ENCODE measurements around the gene IGF2BP2.
"Not testable (repeated sequence)": the region's sequence is repeated elsewhere in the genome, so short reads cannot be mapped to it uniquely, and the experiment has no call there.

IGF2BP2 gene

GRCh38 chr3:185851046-185851445, 26.2 kb upstream of the IGF2BP2 start:
- no peak overlapping the region for H3K27ac Mint-ChIP-seq
- H3K36me3 Mint-ChIP-seq (ENCODE audit: low read depth): peaks cover under 1% of the 10 kb centered on the region
- H3K27me3 Mint-ChIP-seq: peaks cover 3% of the 10 kb centered on the region
- no peaks in the 10 kb centered on the region for H3K4me1 Mint-ChIP-seq
- ATAC-seq: no peak
- H3K9me3 Mint-ChIP-seq: peaks cover 4% of the 10 kb centered on the region
- no peak overlapping the region for H3K4me3 Mint-ChIP-seq
- no peak for DNase-seq

DNA sequence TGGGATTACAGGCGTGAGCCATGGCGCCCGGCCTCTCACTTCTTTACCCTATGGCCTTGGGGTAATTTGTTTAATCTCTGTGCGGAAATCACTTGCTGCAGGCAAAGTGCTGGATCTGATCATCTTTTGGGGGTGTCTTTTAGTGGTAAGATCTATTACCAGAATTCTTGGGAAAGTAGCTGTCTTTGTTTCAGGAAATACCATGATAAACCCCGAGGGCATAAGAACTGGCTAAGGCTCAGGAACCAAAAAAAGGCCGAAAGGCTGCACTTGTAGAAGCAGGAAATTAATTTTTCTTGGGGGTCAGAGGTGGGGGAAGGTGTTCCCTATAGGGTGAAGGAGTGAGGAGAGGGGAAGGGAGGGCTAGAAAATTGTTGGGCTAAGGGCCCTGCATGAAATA, 22.7 kb upstream of the IGF2BP2 start:
- Mint-ChIP-seq H3K27ac (no peak overlapping the region), H3K36me3 (ENCODE audit: low read depth) (no peaks in the 10 kb centered on the region), H3K27me3 (peaks cover 7% of the 10 kb centered on the region), H3K4me3 (no peak overlapping the region), H3K4me1 (no peaks in the 10 kb centered on the region), H3K9me3 (no peaks in the 10 kb centered on the region)
- no peak for DNase-seq
- ATAC-seq: no peak

DNA sequence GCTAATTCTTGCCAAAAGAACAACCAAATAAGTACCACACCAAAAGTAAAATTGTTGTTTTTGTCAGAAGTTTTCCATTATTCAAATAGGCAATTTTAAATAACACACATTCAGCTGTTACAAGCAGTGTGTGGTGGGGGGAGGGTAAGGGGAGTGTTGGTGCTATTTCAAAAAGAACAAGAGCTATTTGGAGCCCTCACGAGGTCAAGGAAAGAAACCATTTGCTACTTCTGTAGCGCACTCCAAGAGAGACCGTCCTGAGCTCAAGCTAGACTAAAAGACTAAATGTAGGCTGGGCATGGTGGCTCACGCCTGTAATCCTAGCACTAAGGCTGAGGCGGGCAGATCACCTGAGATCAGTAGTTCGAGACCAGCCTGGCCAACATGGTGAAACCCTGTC, 21.2 kb upstream of the IGF2BP2 start:
- Mint-ChIP-seq H3K36me3 (ENCODE audit: low read depth) (no peaks in the 10 kb centered on the region), H3K27ac (no peak overlapping the region), H3K4me3 (no peak overlapping the region), H3K4me1 (no peaks in the 10 kb centered on the region), H3K9me3 (no peaks in the 10 kb centered on the region), H3K27me3 (peaks cover 8% of the 10 kb centered on the region)
- ATAC-seq (no peak), DNase-seq (no peak)

GRCh38 chr3:185844051-185844450, 19.2 kb upstream of the IGF2BP2 start:
- Mint-ChIP-seq H3K4me1 (no peaks in the 10 kb centered on the region), H3K27me3 (peaks cover 9% of the 10 kb centered on the region), H3K27ac (no peak overlapping the region), H3K9me3 (no peaks in the 10 kb centered on the region), H3K36me3 (ENCODE audit: low read depth) (no peaks in the 10 kb centered on the region), H3K4me3 (no peak overlapping the region)
- DNase-seq (no peak), ATAC-seq (no peak)

DNA sequence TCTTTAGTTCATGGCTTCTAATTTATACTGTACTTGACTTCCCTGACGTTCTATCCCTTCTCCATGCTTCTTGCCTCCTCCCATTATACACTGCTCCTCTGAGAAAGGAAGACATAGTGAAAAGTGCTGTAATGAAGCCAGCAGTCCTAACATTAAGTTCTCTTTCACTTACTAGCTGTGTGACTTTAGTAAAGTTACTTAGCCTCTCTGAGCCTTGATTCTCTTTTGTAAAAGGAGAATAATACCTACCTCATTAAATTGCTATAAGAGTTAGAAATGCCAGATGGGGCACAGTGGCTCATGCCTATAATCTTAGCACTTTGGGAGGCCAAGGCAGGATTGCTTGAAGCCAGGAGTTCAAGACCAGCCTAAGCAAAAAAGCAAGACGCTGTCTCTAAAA, 18.8 kb upstream of the IGF2BP2 start:
- no peaks in the 10 kb centered on the region for H3K9me3 Mint-ChIP-seq
- H3K36me3 Mint-ChIP-seq (ENCODE audit: low read depth): no peaks in the 10 kb centered on the region
- H3K27me3 Mint-ChIP-seq: peaks cover 10% of the 10 kb centered on the region
- ATAC-seq (no peak), DNase-seq (no peak)
- H3K4me3 Mint-ChIP-seq: no peak overlapping the region
- no peaks in the 10 kb centered on the region for H3K4me1 Mint-ChIP-seq
- no peak overlapping the region for H3K27ac Mint-ChIP-seq

DNA sequence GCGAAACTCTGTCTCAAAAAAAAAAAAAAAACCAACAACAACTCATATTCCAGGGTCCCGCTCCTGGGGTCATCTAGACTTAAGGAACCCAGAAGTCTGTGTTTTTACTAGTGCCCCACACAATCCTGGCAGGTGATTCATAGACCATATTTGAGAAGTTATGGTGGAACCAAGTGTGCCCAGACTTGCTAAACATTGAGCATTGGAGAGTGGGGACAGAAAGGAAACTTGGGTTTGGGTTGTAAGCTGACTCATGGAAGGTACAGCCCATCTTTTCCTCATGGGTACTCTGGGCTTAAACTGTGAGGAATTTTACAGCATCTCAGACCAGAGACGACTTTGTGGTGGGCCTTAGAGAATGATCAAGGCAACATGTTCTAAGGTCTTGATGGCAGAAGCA, 18.3 kb upstream of the IGF2BP2 start:
- H3K9me3 Mint-ChIP-seq: no peaks in the 10 kb centered on the region
- DNase-seq (no peak), ATAC-seq (no peak)
- H3K27me3 Mint-ChIP-seq: peaks cover 10% of the 10 kb centered on the region
- H3K27ac Mint-ChIP-seq: no peak overlapping the region
- H3K36me3 Mint-ChIP-seq (ENCODE audit: low read depth): no peaks in the 10 kb centered on the region
- H3K4me1 Mint-ChIP-seq: no peaks in the 10 kb centered on the region
- H3K4me3 Mint-ChIP-seq: no peak overlapping the region

DNA sequence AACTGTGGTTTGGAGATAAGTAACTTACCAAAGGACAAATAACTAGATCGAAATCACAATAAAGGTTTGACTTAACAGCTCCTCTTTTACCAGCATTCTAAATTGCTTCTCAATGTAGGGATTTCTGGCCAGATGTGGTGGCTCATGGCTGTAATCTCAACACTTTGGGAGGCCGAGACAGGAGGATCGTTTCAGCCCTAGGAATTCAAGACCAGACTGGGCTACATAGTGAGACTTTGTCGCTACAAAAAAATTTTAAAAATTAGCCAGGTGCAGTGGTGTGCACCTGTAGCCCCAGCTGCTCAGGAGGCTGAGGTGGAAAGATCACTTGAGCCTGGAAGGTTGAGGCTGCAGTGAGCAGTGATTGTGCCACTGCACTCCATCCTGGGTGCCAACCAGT, 17.4 kb upstream of the IGF2BP2 start:
- peaks cover 8% of the 10 kb centered on the region for H3K27me3 Mint-ChIP-seq
- no peaks in the 10 kb centered on the region for H3K9me3 Mint-ChIP-seq
- DNase-seq (no peak), ATAC-seq (no peak)
- no peaks in the 10 kb centered on the region for H3K4me1 Mint-ChIP-seq
- H3K27ac Mint-ChIP-seq: no peak overlapping the region
- H3K4me3 Mint-ChIP-seq: no peak overlapping the region
- H3K36me3 Mint-ChIP-seq (ENCODE audit: low read depth): no peaks in the 10 kb centered on the region

GRCh38 chr3:185838417-185838989, 13.7 kb upstream of the IGF2BP2 start:
- H3K27me3 Mint-ChIP-seq; H3K9me3 Mint-ChIP-seq; ATAC-seq; H3K36me3 Mint-ChIP-seq (ENCODE audit: low read depth); H3K4me3 Mint-ChIP-seq; H3K27ac Mint-ChIP-seq; DNase-seq; H3K4me1 Mint-ChIP-seq: not testable (repeated sequence)

DNA sequence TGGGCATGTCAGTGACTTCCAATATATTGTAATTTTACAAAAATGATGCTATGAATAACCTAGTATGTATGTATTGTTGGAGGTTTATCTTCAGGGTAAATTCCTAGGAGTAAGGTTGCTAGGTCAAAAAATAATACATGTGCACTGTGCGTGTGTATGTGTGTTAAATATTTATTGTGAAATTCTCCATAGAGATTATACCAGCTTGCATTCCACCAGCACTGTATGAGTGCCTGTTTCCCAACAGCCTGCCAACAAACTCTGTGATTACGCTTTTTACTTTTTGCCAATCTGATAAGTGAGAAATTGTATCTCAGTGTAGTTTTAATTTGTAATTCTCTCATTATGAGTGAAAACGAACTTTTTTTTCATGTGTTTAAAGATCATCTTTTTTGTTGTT, 12.6 kb upstream of the IGF2BP2 start:
- H3K4me1 Mint-ChIP-seq: no peaks in the 10 kb centered on the region
- H3K27ac Mint-ChIP-seq: no peak overlapping the region
- no peaks in the 10 kb centered on the region for H3K36me3 Mint-ChIP-seq (ENCODE audit: low read depth)
- DNase-seq: no peak
- no peak for ATAC-seq
- H3K27me3 Mint-ChIP-seq: peaks cover 7% of the 10 kb centered on the region
- H3K4me3 Mint-ChIP-seq: no peak overlapping the region
- H3K9me3 Mint-ChIP-seq: no peaks in the 10 kb centered on the region

- no peaks in the 10 kb centered on the region for H3K36me3 Mint-ChIP-seq (ENCODE audit: low read depth)
- H3K4me3 Mint-ChIP-seq: no peak overlapping the region
- H3K27ac Mint-ChIP-seq: no peak overlapping the region
- peaks cover 34% of the 10 kb centered on the region for H3K27me3 Mint-ChIP-seq
- DNase-seq: no peak
- no peak for ATAC-seq
- no peaks in the 10 kb centered on the region for H3K9me3 Mint-ChIP-seq
- H3K4me1 Mint-ChIP-seq: no peaks in the 10 kb centered on the region
Measured at GRCh38 chr3:185831990-185832389, 7.1 kb upstream of the IGF2BP2 start.

- Mint-ChIP-seq H3K36me3 (ENCODE audit: low read depth) (no peaks in the 10 kb centered on the region), H3K9me3 (no peaks in the 10 kb centered on the region), H3K27me3 (peaks cover 42% of the 10 kb centered on the region), H3K27ac (no peak overlapping the region), H3K4me1 (no peaks in the 10 kb centered on the region), H3K4me3 (no peak overlapping the region)
- DNase-seq: no peak
- no peak for ATAC-seq
Measured at GRCh38 chr3:185831195-185831594, 6.4 kb upstream of the IGF2BP2 start.

DNA sequence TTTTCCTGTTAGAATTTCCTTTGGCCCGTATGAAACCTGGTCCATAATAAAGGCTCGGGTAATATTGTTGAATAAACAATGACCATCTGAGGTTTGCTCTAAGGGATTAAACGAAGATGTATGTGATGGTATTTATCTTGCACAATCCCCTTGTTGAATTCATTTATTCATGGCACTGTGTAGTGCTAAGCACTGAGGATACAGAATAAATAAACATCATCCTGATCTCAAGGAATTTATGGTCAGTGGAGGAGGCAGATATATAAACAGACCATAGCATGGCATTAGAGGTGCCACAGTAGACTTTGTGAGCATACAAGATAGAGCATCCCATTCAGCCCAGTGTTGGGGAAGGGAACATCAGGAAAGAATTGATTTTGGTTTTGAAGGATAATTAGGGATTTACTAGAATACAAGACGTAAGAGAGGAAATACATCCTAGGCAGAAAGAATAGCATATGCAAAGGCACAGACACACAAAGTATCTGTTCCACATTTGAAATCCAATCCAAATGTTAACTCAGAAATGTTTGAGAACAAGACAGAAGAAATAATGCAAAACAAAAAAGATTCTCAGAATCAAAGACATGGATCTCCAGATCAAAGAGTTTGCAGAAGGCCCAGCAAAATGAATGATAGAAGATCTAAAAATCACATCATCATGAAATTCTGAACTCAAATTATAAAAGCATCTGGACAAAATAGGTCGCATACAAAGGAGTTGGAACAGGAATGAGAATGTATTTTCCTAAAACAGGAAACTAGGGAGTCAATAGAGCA, 5.4 kb upstream of the IGF2BP2 start:
- no peaks in the 10 kb centered on the region for H3K9me3 Mint-ChIP-seq
- DNase-seq (no peak), ATAC-seq (no peak)
- H3K27ac Mint-ChIP-seq: no peak overlapping the region
- H3K27me3 Mint-ChIP-seq: peaks cover 46% of the 10 kb centered on the region
- H3K36me3 Mint-ChIP-seq (ENCODE audit: low read depth): no peaks in the 10 kb centered on the region
- no peak overlapping the region for H3K4me3 Mint-ChIP-seq
- H3K4me1 Mint-ChIP-seq: peaks cover 2% of the 10 kb centered on the region

DNA sequence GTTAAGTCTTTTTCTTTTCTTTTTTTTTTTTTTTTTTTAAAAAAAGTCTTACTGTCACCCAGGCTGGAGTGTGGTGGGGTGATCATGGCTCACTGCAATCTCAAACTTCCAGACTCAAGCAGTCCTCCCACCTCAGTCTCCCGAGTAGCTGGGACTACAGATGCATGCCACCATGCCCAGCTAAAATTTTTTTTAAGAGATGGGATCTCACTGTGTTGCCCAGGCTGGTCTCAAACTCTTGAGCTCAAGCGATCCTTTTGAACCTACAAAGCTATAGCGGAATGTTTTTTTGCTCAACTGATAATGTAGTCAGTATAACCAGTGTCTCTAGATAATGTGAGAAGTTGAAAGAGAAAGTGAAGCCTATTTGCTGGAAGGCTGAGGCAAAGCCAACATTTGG, 3.9 kb upstream of the IGF2BP2 start:
- Mint-ChIP-seq H3K27me3 (peaks cover 50% of the 10 kb centered on the region), H3K4me3 (no peak overlapping the region), H3K27ac (no peak overlapping the region), H3K4me1 (peaks cover 7% of the 10 kb centered on the region), H3K9me3 (no peaks in the 10 kb centered on the region), H3K36me3 (ENCODE audit: low read depth) (no peaks in the 10 kb centered on the region)
- ATAC-seq (no peak), DNase-seq (no peak)

- Mint-ChIP-seq H3K27me3 (peaks cover 55% of the 10 kb centered on the region), H3K4me3 (no peak overlapping the region)
Measured at GRCh38 chr3:185827595-185828344, 2.9 kb upstream of the IGF2BP2 start.

More at GRCh38 chr3:185827595-185828344, 2.9 kb upstream of the IGF2BP2 start:
- ATAC-seq (no peak), DNase-seq (no peak)
- peaks cover 10% of the 10 kb centered on the region for H3K4me1 Mint-ChIP-seq
- no peaks in the 10 kb centered on the region for H3K9me3 Mint-ChIP-seq
- H3K36me3 Mint-ChIP-seq (ENCODE audit: low read depth): no peaks in the 10 kb centered on the region
- H3K27ac Mint-ChIP-seq: no peak overlapping the region

All from activated naive CD8-positive, alpha-beta T cell treated with anti-CD3 and anti-CD28 coated beads, Interleukin-2, amount 50 U/mL, for 24 hours (primary cell).